SK-N-SH (cell line): ENCODE data around the gene OTC. TPM values are rescaled to one million over a fixed set of nuclear protein-coding genes. Genes with fewer than 3 reads are reported as not detected.

Experiments used
- CTCF ChIA-PET: fragments of 300-600, 350-600 bp; formaldehyde crosslinking; extraction: SDS; loops from one replicate; lab custom pipeline; 2021; lab: Yijun Ruan, JAX
- POLR2A ChIA-PET: fragments of 350-600 bp; sonication (Branson Sonifier 250); formaldehyde crosslinking; extraction: SDS; loops from one replicate; lab custom pipeline; 2020; ENCODE audit warnings: antibody characterized with exemption, inconsistent platforms; lab: Yijun Ruan, JAX
- DNase-seq: peaks from one replicate; pipeline ENCODE4 v3.0.0; 2012
- H2AFZ ChIP-seq: fragments of 200-600 bp; sonication (generic); 2 replicates; pipeline ENCODE4 v1.8.1; 2016; ENCODE audit warnings: antibody characterized with exemption, mild to moderate bottlenecking, low read depth
- H3F3A ChIP-seq: fragments of 200-600 bp; sonication (generic); replicated peaks from 2 replicates; pipeline ENCODE3; 2016; ENCODE audit warnings: antibody characterized with exemption, mild to moderate bottlenecking; ENCODE audit not compliant: insufficient read depth
- H3K27ac ChIP-seq, 2 experiments: fragments of 200-500 bp in 1 of 2; fragments of 200-600 bp in 1 of 2; sonication (Bioruptor generic) in 1 of 2; sonication (generic), shearing (Covaris generic) in 1 of 2; 2 replicates each; pipeline versions ENCODE4 v1.5.1 to v1.6.1; 2014 to 2016; ENCODE audit warnings: low read depth in 2 of 2, inconsistent platforms in 1 of 2, low read length in 1 of 2, mild to moderate bottlenecking in 1 of 2, mixed read lengths in 1 of 2
- H3K27me3 ChIP-seq: fragments of 200-600 bp; sonication (generic), shearing (Covaris generic); 2 replicates; pipeline ENCODE4 v1.6.1; 2016; ENCODE audit warnings: mixed run types; ENCODE audit not compliant: insufficient read depth
- H3K36me3 ChIP-seq, 2 experiments: fragments of 200-500 bp in 1 of 2; fragments of 200-600 bp in 1 of 2; sonication (Bioruptor generic) in 1 of 2; sonication (generic) in 1 of 2; replicated peaks in 1 of 2; 2 replicates each; pipeline versions ENCODE3 to v1.5.1; 2014 to 2016; ENCODE audit warnings: low read length in 1 of 2, mild to moderate bottlenecking in 1 of 2; ENCODE audit not compliant: insufficient read depth in 2 of 2, control insufficient read depth in 1 of 2
- H3K4me1 ChIP-seq, 2 experiments: fragments of 200-500 bp in 1 of 2; fragments of 200-600 bp in 1 of 2; sonication (Bioruptor generic) in 1 of 2; sonication (generic), shearing (Covaris generic) in 1 of 2; 2 replicates each; pipeline versions ENCODE4 v1.5.1 to v1.6.1; 2014 to 2016; ENCODE audit warnings: low read depth in 1 of 2, low read length in 1 of 2, mixed run types in 1 of 2; ENCODE audit not compliant: insufficient read depth in 2 of 2, control insufficient read depth in 1 of 2
- H3K4me2 ChIP-seq: fragments of 200-600 bp; sonication (generic), shearing (Covaris generic); 2 replicates; pipeline ENCODE4 v1.6.1; 2017; ENCODE audit warnings: mixed run types
- H3K4me3 ChIP-seq, 2 experiments: fragments of 200-500 bp in 1 of 2; fragments of 200-600 bp in 1 of 2; sonication (Bioruptor generic) in 1 of 2; sonication (generic), shearing (Covaris generic) in 1 of 2; 2 replicates each; pipeline versions ENCODE4 v1.5.1 to v1.8.1; 2014 to 2016; ENCODE audit warnings: low read depth in 2 of 2, inconsistent platforms in 1 of 2, low read length in 1 of 2, mild to moderate bottlenecking in 1 of 2, mixed read lengths in 1 of 2, moderate library complexity in 1 of 2
- H3K79me2 ChIP-seq: fragments of 200-600 bp; sonication (generic); 2 replicates; pipeline ENCODE4 v1.8.1; 2017; ENCODE audit warnings: mild to moderate bottlenecking; ENCODE audit not compliant: insufficient read depth
- H3K9ac ChIP-seq: fragments of 200-600 bp; sonication (generic); 2 replicates; pipeline ENCODE4 v1.6.1; 2017; ENCODE audit warnings: mixed run types
- H3K9me2 ChIP-seq: fragments of 200-600 bp; sonication (generic); 2 replicates; pipeline ENCODE4 v1.6.1; 2017; ENCODE audit warnings: mixed run types
- H3K9me3 ChIP-seq: fragments of 200-600 bp; sonication (generic); 2 replicates; pipeline ENCODE4 v1.6.1; 2017; ENCODE audit warnings: mixed run types, mild to moderate bottlenecking, moderate library complexity
- H4K20me1 ChIP-seq: fragments of 200-600 bp; sonication (generic); 2 replicates; pipeline ENCODE4 v1.6.1; 2017; ENCODE audit warnings: mild to moderate bottlenecking, mixed run types; ENCODE audit not compliant: insufficient read depth
- CHD2 ChIP-seq: fragments of 150-350 bp; IDR thresholded peaks from 2 replicates; pipeline ENCODE4 v1.6.1; 2018; ENCODE audit warnings: low read length; ENCODE audit not compliant: partially characterized antibody
- EP300 ChIP-seq, 2 experiments: IDR thresholded peaks; 2 replicates each; pipeline versions ENCODE4 v1.4.0 to v1.6.1; 2012; ENCODE audit warnings: borderline replicate concordance in 1 of 2, low read depth in 1 of 2, low read length in 1 of 2
- EZH2phosphoT487 ChIP-seq: fragments of 200-600 bp; sonication (generic); IDR thresholded peaks from 2 replicates; pipeline ENCODE4 v1.6.1; 2017; ENCODE audit warnings: low read depth, mixed run types, mild to moderate bottlenecking, antibody characterized with exemption, moderate library complexity, borderline replicate concordance
- FOXJ3 ChIP-seq: sonication (generic); formaldehyde crosslinking; IDR thresholded peaks from 2 replicates; pipeline ENCODE4 v1.5.1; 2020; ENCODE audit warnings: mild to moderate bottlenecking, missing genetic modification reagents
- FOXM1 ChIP-seq: IDR thresholded peaks from 2 replicates; pipeline ENCODE4 v1.4.0; 2012; ENCODE audit warnings: low read depth, mild to moderate bottlenecking
- GABPA ChIP-seq: IDR thresholded peaks from 2 replicates; pipeline ENCODE4 v1.4.0; 2012; ENCODE audit warnings: low read depth, mild to moderate bottlenecking
- GATA2 ChIP-seq: sonication (generic); formaldehyde crosslinking; IDR thresholded peaks from 2 replicates; pipeline ENCODE4 v1.5.0; 2020; ENCODE audit warnings: mild to moderate bottlenecking, missing genetic modification reagents
- JUND ChIP-seq: IDR thresholded peaks from 2 replicates; pipeline ENCODE4 v1.4.0; 2012
- MAX ChIP-seq: IDR thresholded peaks from 2 replicates; pipeline ENCODE4 v1.4.0; 2012; ENCODE audit warnings: low read depth
- NRF1 ChIP-seq: IDR thresholded peaks from 2 replicates; pipeline ENCODE4 v1.6.1; 2012; ENCODE audit warnings: low read depth, mild to moderate bottlenecking, low read length
- POLR2AphosphoS5 ChIP-seq: IDR thresholded peaks from 2 replicates; pipeline ENCODE4 v1.6.1; 2012; ENCODE audit warnings: low read depth, low read length
- RXRA ChIP-seq: IDR thresholded peaks from 2 replicates; pipeline ENCODE4 v1.4.0; 2012; ENCODE audit warnings: low read depth, mild to moderate bottlenecking, borderline replicate concordance
- SIN3A ChIP-seq: IDR thresholded peaks from 2 replicates; pipeline ENCODE4 v1.6.1; 2012; ENCODE audit warnings: low read depth, mild to moderate bottlenecking, low read length, moderate library complexity, borderline replicate concordance
- TAF1 ChIP-seq: IDR thresholded peaks from 2 replicates; pipeline ENCODE4 v1.6.1; 2012; ENCODE audit warnings: low read depth, mild to moderate bottlenecking, low read length, moderate library complexity, borderline replicate concordance
- WGBS: methylation state at CpG from one replicate; pipeline ENCODE4 v1.1.6; 2017; ENCODE audit warnings: low lambda C conversion rate; 5-methylcytosine and 5-hydroxymethylcytosine counted together
- polyA plus RNA-seq, 3 experiments: library from polyadenylated mRNA; depleted of rRNA; stranded (reverse); fragments of >200 nt; gene quantifications; 2 replicates each; pipeline ENCODE4 v1.2.3, GENCODE V29; 2012
- TF ChIP-seq, protein P1 (sequence below): fragments of 150-350 bp; IDR thresholded peaks from 2 replicates; pipeline ENCODE4 v1.6.1; 2016; ENCODE audit warnings: mild to moderate bottlenecking, low read depth, low read length

Gene OTC
- polyA plus RNA-seq, 1 of the 3 experiments (the other 2 are of a cell fraction): not detected

GRCh38 chrX:38341442-38341841, 11.0 kb upstream of the OTC start:
- Histone ChIP-seq H3K4me3 (no peak overlapping the region), H4K20me1 (no peaks in the 10 kb centered on the region), H3K9ac (no peak overlapping the region), H3F3A (no peaks in the 10 kb centered on the region), H3K4me2 (no peak overlapping the region), H3K27ac (no peak overlapping the region), H2AFZ (no peak overlapping the region), H3K36me3 (no peaks in the 10 kb centered on the region), H3K9me3 (no peaks in the 10 kb centered on the region), H3K27me3 (peaks cover 11% of the 10 kb centered on the region; the same call in 1 of the 2 replicates), H3K9me2 (no peaks in the 10 kb centered on the region), H3K4me1 (no peaks in the 10 kb centered on the region), H3K79me2 (no peaks in the 10 kb centered on the region)
- CTCF ChIA-PET: no interaction called here
- DNase-seq: no peak
- TF ChIP-seq GATA2 (CRISPR knock-in tag) (no peak), NRF1 (no peak), JUND (no peak), EZH2phosphoT487 (no peak), EP300 (IDR thresholded peaks at IDR 0.05; ENCODE audit: borderline replicate concordance in 1 of 2, low read depth in 1 of 2, low read length in 1 of 2) (no peak), TAF1 (no peak), RXRA (no peak)
- WGBS: 33% methylated on average over 3 of the region's 3 CpGs
- POLR2A ChIA-PET: no interaction called here

DNA sequence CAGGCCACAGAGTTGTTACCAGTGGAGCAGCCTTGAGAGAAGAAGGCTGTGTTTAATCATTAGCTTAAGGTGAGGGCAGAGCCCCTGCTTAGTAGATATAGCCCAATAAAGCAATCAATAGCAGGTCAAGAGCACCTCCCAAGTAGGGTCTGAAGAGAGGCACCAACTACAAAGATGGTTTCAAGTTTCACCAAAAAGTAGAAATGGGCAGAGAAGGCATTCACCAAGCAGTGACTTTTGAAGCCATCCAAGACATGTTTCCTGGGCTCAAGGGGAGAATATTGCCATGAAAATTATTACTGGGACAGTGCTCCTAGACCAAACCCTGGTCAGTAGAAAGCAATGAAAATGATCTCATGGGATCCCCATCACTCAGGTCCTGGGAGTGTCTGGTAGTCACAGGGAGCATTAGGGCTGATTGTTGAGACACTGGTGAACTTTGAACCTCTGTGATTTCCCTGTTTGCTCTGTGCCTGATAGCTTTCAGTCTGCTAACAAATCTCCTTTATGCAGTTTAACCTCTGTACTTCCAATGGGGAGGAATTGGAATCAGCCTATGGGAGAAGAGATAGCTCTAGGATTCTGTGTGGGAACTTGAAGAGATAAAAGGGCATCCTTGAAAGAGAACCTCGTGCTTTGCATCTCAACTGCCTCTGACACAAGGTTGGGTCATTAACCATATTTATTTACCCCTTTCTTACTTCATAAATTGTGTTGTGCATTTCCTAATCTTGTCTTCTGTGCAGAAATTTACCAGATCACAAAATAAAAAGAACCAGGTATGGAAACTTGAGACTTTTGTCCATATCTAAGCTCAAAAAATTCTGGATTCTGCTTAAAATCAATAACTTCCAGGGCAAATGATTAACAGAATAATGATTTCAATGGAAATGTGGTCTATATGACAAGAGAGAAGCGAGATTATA, 9.3 kb upstream of the OTC start:
- no peaks in the 10 kb centered on the region for H3K9me3 ChIP-seq
- H3K9me2 ChIP-seq: no peaks in the 10 kb centered on the region
- TF ChIP-seq CHD2 (no peak), GATA2 (CRISPR knock-in tag) (no peak), POLR2AphosphoS5 (no peak), MAX (no peak), FOXM1 (no peak), SIN3A (no peak), GABPA (no peak), TAF1 (no peak), FOXJ3 (CRISPR knock-in tag) (no peak)
- TF ChIP-seq, protein P1, sequence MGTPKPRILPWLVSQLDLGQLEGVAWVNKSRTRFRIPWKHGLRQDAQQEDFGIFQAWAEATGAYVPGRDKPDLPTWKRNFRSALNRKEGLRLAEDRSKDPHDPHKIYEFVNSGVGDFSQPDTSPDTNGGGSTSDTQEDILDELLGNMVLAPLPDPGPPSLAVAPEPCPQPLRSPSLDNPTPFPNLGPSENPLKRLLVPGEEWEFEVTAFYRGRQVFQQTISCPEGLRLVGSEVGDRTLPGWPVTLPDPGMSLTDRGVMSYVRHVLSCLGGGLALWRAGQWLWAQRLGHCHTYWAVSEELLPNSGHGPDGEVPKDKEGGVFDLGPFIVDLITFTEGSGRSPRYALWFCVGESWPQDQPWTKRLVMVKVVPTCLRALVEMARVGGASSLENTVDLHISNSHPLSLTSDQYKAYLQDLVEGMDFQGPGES: no peak
- no peak overlapping the region for H3K4me2 ChIP-seq
- H3K27ac ChIP-seq: no peak overlapping the region
- WGBS: 0% methylated on average over 2 of the region's 2 CpGs
- POLR2A ChIA-PET: no interaction called here
- no peak for DNase-seq
- H3F3A ChIP-seq: no peaks in the 10 kb centered on the region
- CTCF ChIA-PET: interaction anchor here (0.6 to 1.3 kb wide), 2 partner anchors 13 to 16 kb away, joined by 3 read pairs; partner anchors contain the start of gene RPGR
- H3K4me3 ChIP-seq: no peak overlapping the region
- no peaks in the 10 kb centered on the region for H4K20me1 ChIP-seq
- H3K27me3 ChIP-seq: peaks cover 11% of the 10 kb centered on the region; the same call in 1 of the 2 replicates
- H3K4me1 ChIP-seq: no peaks in the 10 kb centered on the region
- H3K36me3 ChIP-seq: no peaks in the 10 kb centered on the region
- H3K79me2 ChIP-seq: no peaks in the 10 kb centered on the region
- H2AFZ ChIP-seq: no peak overlapping the region
- H3K9ac ChIP-seq: no peak overlapping the region
